T-cell (primary cell): ENCODE measurements around the gene VCL. TPM values are rescaled to one million over a fixed set of nuclear protein-coding genes. Genes with fewer than 3 reads are reported as not detected.
"Not testable (repeated sequence)": the region's sequence is repeated elsewhere in the genome, so short reads cannot be mapped to it uniquely, and the experiment has no call there.

Experiments
- ATAC-seq, 4 experiments: fragments of 200-7000 bp in 3 of 4; fragments of 150-1000 bp in 1 of 4; cut with Tn5 transposase; replicated peaks in 1 of 4; 1 replicate in 3 of 4; 2 replicates in 1 of 4; pipeline ENCODE4 v1.10.0; 2021; ENCODE audit warnings: moderate library complexity in 3 of 4, mild to moderate bottlenecking in 2 of 4, moderate number of reproducible peaks in 1 of 4
- CTCF ChIA-PET, 2 donors: fragments of 300-600 bp; sonication (Branson Sonifier 250); formaldehyde crosslinking; loops; one replicate each; lab custom pipeline; 2022; ENCODE audit warnings: antibody characterized with exemption in 2 of 2; lab: Charles Lee
- POLR2A ChIA-PET, 2 donors: fragments of 300-600 bp; sonication (Branson Sonifier 250); formaldehyde crosslinking; loops; one replicate each; lab custom pipeline; 2022; ENCODE audit warnings: antibody characterized with exemption in 2 of 2; lab: Charles Lee
- DNase-seq, 35 experiments: peaks; one replicate each; pipeline versions ENCODE4 v3.0.0 to v3.0.0-alpha.2; 2013 to 2023
- H3K27ac ChIP-seq: one replicate; pipeline ENCODE4 v1.5.1; 2013; ENCODE audit warnings: low read length
- H3K27me3 ChIP-seq, 2 experiments: replicated peaks in 1 of 2; 1 replicate in 1 of 2; 2 replicates in 1 of 2; pipeline versions ENCODE4 v1.6.1 to v1.7.0; 2013; ENCODE audit warnings: low read length in 1 of 2, mixed read lengths in 1 of 2; ENCODE audit not compliant: control insufficient read depth in 2 of 2, insufficient read depth in 2 of 2; ENCODE audit errors: extremely low read depth in 1 of 2
- H3K36me3 ChIP-seq, 2 donors: 1 replicate in 1 of 2; 2 replicates in 1 of 2; pipeline versions ENCODE4 v1.6.1 to v1.7.0; 2013; ENCODE audit warnings: low read length in 1 of 2; ENCODE audit not compliant: control insufficient read depth in 2 of 2, insufficient read depth in 1 of 2; ENCODE audit errors: extremely low read depth in 1 of 2
- H3K4me1 ChIP-seq, 2 experiments: 1 replicate in 1 of 2; 2 replicates in 1 of 2; pipeline versions ENCODE4 v1.6.1 to v1.7.0; 2013; ENCODE audit warnings: low read length in 2 of 2, mixed read lengths in 1 of 2; ENCODE audit not compliant: insufficient read depth in 2 of 2, control insufficient read depth in 1 of 2; ENCODE audit errors: extremely low read depth in 1 of 2
- H3K4me3 ChIP-seq, 2 donors: 1 replicate in 1 of 2; 2 replicates in 1 of 2; pipeline versions ENCODE4 v1.5.1 to v1.7.0; 2013; ENCODE audit warnings: mild to moderate bottlenecking in 2 of 2, low read length in 1 of 2, moderate library complexity in 1 of 2; ENCODE audit not compliant: control insufficient read depth in 1 of 2; ENCODE audit errors: extremely low read depth in 1 of 2
- H3K9me3 ChIP-seq: 2 replicates; pipeline ENCODE4 v1.7.0; 2013
- H3K27ac Mint-ChIP-seq, 2 donors: one replicate each; pipeline ENCODE4 v1.8.0; 2020 to 2021; ENCODE audit warnings: mild to moderate bottlenecking in 2 of 2, mixed read lengths in 2 of 2
- H3K27me3 Mint-ChIP-seq, 2 donors: one replicate each; pipeline ENCODE4 v1.8.0; 2021 to 2022; ENCODE audit warnings: mixed read lengths in 2 of 2
- H3K36me3 Mint-ChIP-seq: one replicate; pipeline ENCODE4 v1.8.0; 2021; ENCODE audit warnings: mixed read lengths
- H3K4me1 Mint-ChIP-seq, 3 donors: one replicate each; pipeline ENCODE4 v1.8.0; 2020 to 2022; ENCODE audit warnings: mixed read lengths in 3 of 3, mild to moderate bottlenecking in 1 of 3
- H3K4me3 Mint-ChIP-seq, 3 donors: one replicate each; pipeline ENCODE4 v1.8.0; 2020 to 2022; ENCODE audit warnings: mild to moderate bottlenecking in 3 of 3, mixed read lengths in 3 of 3, moderate library complexity in 3 of 3
- H3K9me3 Mint-ChIP-seq, 3 donors: one replicate each; pipeline ENCODE4 v1.8.0; 2020 to 2022; ENCODE audit warnings: mixed read lengths in 3 of 3
- WGBS: methylation state at CpG from one replicate; pipeline ENCODE4 v1.1.5; 2013; ENCODE audit warnings: missing lambda C conversion rate; ENCODE audit not compliant: insufficient coverage; 5-methylcytosine and 5-hydroxymethylcytosine counted together
- total RNA-seq, 35 experiments: library from RNA in 6 of 35; stranded (reverse) in 6 of 35; fragments of 120-200 nt in 1 of 35; gene quantifications; one replicate each; pipeline versions ENCODE4 v1.2.1 to v1.2.4 and lab custom pipeline; 2013 to 2026

The VCL gene
- total RNA-seq, 5 donors from 2014 or later (not counting 1 experiment from before 2014, with no cell fraction given), result 22.6 to 48.7 (median 27.0) TPM

DNA sequence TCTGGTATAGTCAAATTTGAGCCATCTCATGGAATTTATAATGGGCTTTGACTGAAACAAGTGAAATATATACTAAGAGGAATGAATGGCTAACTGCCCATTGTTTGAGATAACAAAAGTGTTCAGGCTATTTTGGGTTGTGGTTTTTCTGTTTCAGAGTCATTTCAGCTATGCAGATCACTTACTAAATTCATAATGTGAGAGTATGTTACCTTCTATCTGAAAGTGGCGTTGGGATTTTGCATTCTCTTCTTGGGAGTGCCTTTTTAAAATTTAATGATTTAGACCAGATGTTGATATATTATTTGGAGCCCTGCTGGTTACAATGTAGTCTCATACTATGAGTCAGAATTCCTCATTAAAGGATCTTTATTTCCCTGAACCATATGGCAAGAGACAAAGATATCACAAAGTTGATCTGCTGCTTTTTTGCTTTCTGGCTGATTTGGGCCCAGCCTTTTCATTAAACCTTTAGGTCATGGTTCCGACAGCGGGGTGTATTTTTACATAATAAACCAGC, 10.4 kb downstream of the VCL start:
- Histone ChIP-seq H3K27ac (no peak overlapping the region), H3K4me3 (no peak overlapping the region), H3K4me1 (peaks cover 8 to 14% of the 10 kb centered on the region in 2 experiments), H3K27me3 (no peaks in the 10 kb centered on the region), H3K36me3 (no peaks in the 10 kb centered on the region), H3K9me3 (no peaks in the 10 kb centered on the region)
- Mint-ChIP-seq H3K4me3 (no peak overlapping the region), H3K27ac (peak overlapping the region; percentile 31 to 48), H3K4me1 (peaks cover 35 to 57% (median 55%) of the 10 kb centered on the region in 3 donors), H3K27me3 (no peaks in the 10 kb centered on the region), H3K36me3 (peaks cover 2% of the 10 kb centered on the region), H3K9me3 (no peaks in the 10 kb centered on the region)
- ATAC-seq (no peak), DNase-seq (no peak)
- ChIA-PET POLR2A (no interaction called here), CTCF (interaction anchor here in 1 of 2 donors (0.7 to 1.0 kb wide), 2 partner anchors 9 to 161 kb away, joined by 3 to 4 read pairs; no protein-coding TSS in a partner anchor)
- no CpG with 5 or more reads among the region's 3 CpGs for WGBS

GRCh38 chr10:74011017-74011416, 13.1 kb downstream of the VCL start:
- Mint-ChIP-seq H3K4me3 (peak overlapping the region in 1 of 3 donors; percentile 50), H3K9me3 (no peaks in the 10 kb centered on the region), H3K27me3 (no peaks in the 10 kb centered on the region), H3K27ac (peak overlapping the region in 1 of 2 donors; percentile 83), H3K36me3 (peaks cover 5% of the 10 kb centered on the region), H3K4me1 (peaks cover 35 to 54% (median 51%) of the 10 kb centered on the region in 3 donors)
- DNase-seq, result no peak
- Histone ChIP-seq H3K9me3 (no peaks in the 10 kb centered on the region), H3K4me3 (peak overlapping the region in 1 of 2 donors; percentile 38), H3K4me1 (peaks cover 8 to 14% of the 10 kb centered on the region in 2 experiments), H3K36me3 (no peaks in the 10 kb centered on the region), H3K27ac (no peak overlapping the region), H3K27me3 (no peaks in the 10 kb centered on the region)
- ChIA-PET POLR2A (no interaction called here), CTCF (interaction anchor here in 1 of 2 donors (0.6 kb wide), 1 partner anchor 985 kb away, joined by 3 read pairs; no protein-coding TSS in a partner anchor)
- no peak for ATAC-seq
- no CpG with 5 or more reads among the region's 6 CpGs for WGBS

DNA sequence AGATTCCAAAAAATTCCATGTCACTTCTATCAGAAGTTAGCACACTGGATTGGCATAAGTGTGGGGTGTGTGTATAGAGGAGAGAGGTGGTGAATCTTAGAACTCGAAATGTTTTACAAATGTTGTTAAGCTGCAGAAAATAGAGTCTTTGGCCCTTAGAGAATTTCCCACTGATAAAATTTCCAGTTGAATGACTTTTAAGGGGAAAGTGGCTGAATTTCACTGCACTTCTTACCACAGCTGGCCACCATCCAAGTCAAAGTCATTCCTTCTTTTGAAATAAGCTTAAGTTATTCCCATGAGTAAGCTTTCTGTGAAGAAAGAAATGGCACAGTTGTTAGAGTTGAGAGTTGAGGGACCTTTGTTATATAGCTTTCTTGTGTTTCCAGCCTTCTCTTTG, 13.9 kb downstream of the VCL start:
- POLR2A ChIA-PET, result interaction anchor here in 1 of 2 donors (0.7 kb wide), 1 partner anchor 10 kb away, joined by 3 read pairs; no protein-coding TSS in a partner anchor

DNA sequence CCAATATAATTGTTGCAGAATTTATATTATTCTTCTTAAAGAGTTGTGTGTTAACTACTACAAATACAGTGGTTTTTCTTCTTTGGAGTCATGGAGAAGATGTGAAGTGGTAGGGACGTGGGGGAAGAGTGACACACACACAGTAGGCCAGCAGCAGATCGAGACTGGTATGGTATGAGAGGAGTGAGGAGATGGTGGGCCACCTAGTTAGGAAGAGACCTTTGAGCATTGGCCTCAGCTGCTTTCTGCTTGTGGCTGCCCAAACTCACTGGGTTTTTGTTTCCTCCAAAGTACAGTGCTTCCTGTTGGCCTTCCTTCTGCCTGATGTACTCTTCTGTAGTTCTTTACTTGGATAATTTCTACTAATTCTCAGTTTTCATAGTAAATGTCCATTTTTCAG, 14.6 kb downstream of the VCL start:
- ATAC-seq (no peak), DNase-seq (no peak)
- WGBS, result 43% methylated on average over 2 of the region's 2 CpGs
- CTCF ChIA-PET, result interaction anchor here (0.5 to 1.5 kb wide), 4 partner anchors 14 to 167 kb away, joined by 3 to 5 read pairs (median 4); no protein-coding TSS in a partner anchor
- Mint-ChIP-seq H3K27ac (no peak overlapping the region), H3K4me3 (no peak overlapping the region), H3K36me3 (peaks cover 3% of the 10 kb centered on the region), H3K27me3 (no peaks in the 10 kb centered on the region), H3K9me3 (no peaks in the 10 kb centered on the region), H3K4me1 (peaks cover 35 to 50% (median 47%) of the 10 kb centered on the region in 3 donors)
- Histone ChIP-seq H3K27ac (no peak overlapping the region), H3K27me3 (no peaks in the 10 kb centered on the region), H3K9me3 (no peaks in the 10 kb centered on the region), H3K4me1 (peaks cover 8 to 14% of the 10 kb centered on the region in 2 experiments), H3K36me3 (no peaks in the 10 kb centered on the region), H3K4me3 (no peak overlapping the region)
- POLR2A ChIA-PET, result interaction anchor here in 1 of 2 donors (0.5 kb wide), 1 partner anchor 631 kb away, joined by 4 read pairs; no protein-coding TSS in a partner anchor

More for the DNA sequence above, 13.9 kb downstream of the VCL start:
- DNase-seq (no peak), ATAC-seq (no peak)
- H3K27me3 Mint-ChIP-seq, result no peaks in the 10 kb centered on the region
- H3K9me3 Mint-ChIP-seq, result no peaks in the 10 kb centered on the region
- H3K9me3 ChIP-seq, result no peaks in the 10 kb centered on the region
- H3K4me3 ChIP-seq, result no peak overlapping the region
- H3K27ac ChIP-seq, result no peak overlapping the region
- peaks cover 3% of the 10 kb centered on the region for H3K36me3 Mint-ChIP-seq
- H3K36me3 ChIP-seq, result no peaks in the 10 kb centered on the region
- peaks cover 35 to 52% (median 49%) of the 10 kb centered on the region in 3 donors for H3K4me1 Mint-ChIP-seq
- peak overlapping the region in 1 of 2 donors; percentile 28 for H3K27ac Mint-ChIP-seq
- peak overlapping the region in 1 of 3 donors; percentile 50 for H3K4me3 Mint-ChIP-seq
- 80% methylated on average over 1 of the region's 1 CpG for WGBS
- CTCF ChIA-PET, result interaction anchor here (0.5 to 0.8 kb wide), 3 partner anchors 25 to 1505 kb away, joined by 3 read pairs; no protein-coding TSS in a partner anchor
- no peaks in the 10 kb centered on the region for H3K27me3 ChIP-seq
- H3K4me1 ChIP-seq, result peaks cover 8 to 14% of the 10 kb centered on the region in 2 experiments

GRCh38 chr10:74013004-74013403, 15.1 kb downstream of the VCL start:
- POLR2A ChIA-PET, result interaction anchor here in 1 of 2 donors (0.5 kb wide), 1 partner anchor 631 kb away, joined by 4 read pairs; no protein-coding TSS in a partner anchor
- H3K4me3 ChIP-seq, result no peak overlapping the region
- Mint-ChIP-seq H3K27me3 (no peaks in the 10 kb centered on the region), H3K27ac (no peak overlapping the region), H3K36me3 (peaks cover 3% of the 10 kb centered on the region), H3K4me3 (no peak overlapping the region), H3K9me3 (no peaks in the 10 kb centered on the region), H3K4me1 (peaks cover 35 to 50% (median 47%) of the 10 kb centered on the region in 3 donors)
- H3K27me3 ChIP-seq, result no peaks in the 10 kb centered on the region
- H3K9me3 ChIP-seq, result no peaks in the 10 kb centered on the region
- ATAC-seq, result no peak
- 100% methylated on average over 1 of the region's 1 CpG for WGBS
- CTCF ChIA-PET, result interaction anchor here (0.6 to 1.5 kb wide), 4 partner anchors 9 to 167 kb away, joined by 3 to 5 read pairs (median 4); no protein-coding TSS in a partner anchor
- H3K27ac ChIP-seq, result no peak overlapping the region
- H3K36me3 ChIP-seq, result no peaks in the 10 kb centered on the region
- no peak for DNase-seq
- H3K4me1 ChIP-seq, result peaks cover 8 to 14% of the 10 kb centered on the region in 2 experiments

GRCh38 chr10:74014574-74014973, 16.7 kb downstream of the VCL start:
- H3K4me3 Mint-ChIP-seq, H3K27ac Mint-ChIP-seq, H3K9me3 ChIP-seq, CTCF ChIA-PET, POLR2A ChIA-PET, H3K27me3 ChIP-seq, H3K27ac ChIP-seq, H3K27me3 Mint-ChIP-seq, ATAC-seq, H3K9me3 Mint-ChIP-seq, DNase-seq, H3K4me3 ChIP-seq, H3K36me3 Mint-ChIP-seq, H3K36me3 ChIP-seq: not testable (repeated sequence)
- H3K4me1 ChIP-seq, result peaks cover 8 to 14% of the 10 kb centered on the region in 2 experiments
- WGBS, result no CpG with 5 or more reads among the region's 3 CpGs
- H3K4me1 Mint-ChIP-seq, result peaks cover 35 to 47% (median 47%) of the 10 kb centered on the region in 3 donors
